Right lobe of liver (tissue), 4 donors: ENCODE results near the gene UBXN1.

Experiments
- CTCF ChIP-seq, 4 donors: fragments of 200-600 bp in 3 of 4; fragments of 450-650 bp in 1 of 4; IDR thresholded peaks; one replicate each; pipeline versions ENCODE4 v1.5.1 to v1.8.0; 2016 to 2022; ENCODE audit warnings: antibody characterized with exemption in 4 of 4, mild to moderate bottlenecking in 2 of 4
- POLR2A ChIP-seq: fragments of 450-650 bp; IDR thresholded peaks from one replicate; pipeline ENCODE4 v1.6.1; 2017; ENCODE audit warnings: antibody characterized with exemption, mild to moderate bottlenecking
- donor health status: DM: no; HTN: no; CAD: no.
- donor health status: DM: no; HTN: no; CAD: no.
- donor health status: DM: no; HTN: yes; CAD: no.

GRCh38 chr11:62677714-62678113 is 1.2 kb downstream of the UBXN1 start:
- no peak for TF ChIP-seq POLR2A
- no peak for TF ChIP-seq CTCF (IDR thresholded peaks at IDR 0.05)
